Liver (tissue), 3 donors: ENCODE measurements around the gene GUCY2D.

ENCODE experiments used
- CTCF ChIP-seq: fragments of 150-350 bp; IDR thresholded peaks from 2 replicates; pipeline ENCODE4 v1.5.1; 2017; ENCODE audit warnings: improper control_type of control experiment, low read depth, low read length; ENCODE audit not compliant: missing input control
- EGR1 ChIP-seq, 2 donors: IDR thresholded peaks; 2 replicates each; pipeline ENCODE4 v1.6.1; 2016 to 2018; ENCODE audit warnings: antibody characterized with exemption in 2 of 2, low read depth in 2 of 2
- FOXA1 ChIP-seq: IDR thresholded peaks from 2 replicates; pipeline ENCODE4 v1.6.1; 2016; ENCODE audit warnings: antibody characterized with exemption
- JUND ChIP-seq, 2 donors: IDR thresholded peaks; 2 replicates each; pipeline ENCODE4 v1.6.1; 2016; ENCODE audit warnings: antibody characterized with exemption in 2 of 2
- MAX ChIP-seq: IDR thresholded peaks from 2 replicates; pipeline ENCODE4 v1.6.1; 2016; ENCODE audit warnings: antibody characterized with exemption
- RAD21 ChIP-seq, 2 donors: IDR thresholded peaks; 2 replicates each; pipeline ENCODE4 v1.6.1; 2016; ENCODE audit warnings: antibody characterized with exemption in 2 of 2, mild to moderate bottlenecking in 2 of 2
- RXRA ChIP-seq, 2 donors: IDR thresholded peaks; 2 replicates each; pipeline ENCODE4 v1.6.1; 2017 to 2018; ENCODE audit warnings: antibody characterized with exemption in 2 of 2, mild to moderate bottlenecking in 1 of 2
- donor health status: healthy.
- donor health status: healthy.

- TF ChIP-seq CTCF, result no peak
- no peak for TF ChIP-seq EGR1 (IDR thresholded peaks at IDR 0.05; ENCODE audit: low read depth in 2 of 2)
- TF ChIP-seq RAD21 (IDR thresholded peaks at IDR 0.05), result no peak
- TF ChIP-seq JUND (IDR thresholded peaks at IDR 0.05), result no peak
- no peak for TF ChIP-seq MAX
- TF ChIP-seq RXRA (IDR thresholded peaks at IDR 0.05), result no peak
- no peak for TF ChIP-seq FOXA1
Measured at GRCh38 chr17:8006836-8007680, 4.6 kb downstream of the GUCY2D start.
